GM19043 (cell line): ENCODE results near the gene TCEANC.

Experiments
- ATAC-seq: cut with Tn5 transposase; IDR thresholded peaks from one replicate; pipeline ENCODE4 v1.9.1; 2021; ENCODE audit warnings: low read depth; ENCODE audit not compliant: unreplicated experiment

Gene TCEANC

GRCh38 chrX:13690836-13691235 lies 37.9 kb downstream of the TCEANC start:
- no peak for ATAC-seq

- no peak for ATAC-seq
Observed at GRCh38 chrX:13691841-13692371, 39.0 kb downstream of the TCEANC start.

- ATAC-seq: no peak
Observed at GRCh38 chrX:13692771-13693231, 39.9 kb downstream of the TCEANC start.

GRCh38 chrX:13693341-13693961 lies 40.5 kb downstream of the TCEANC start:
- ATAC-seq: no peak

- no peak for ATAC-seq
Observed at GRCh38 chrX:13694359-13694758, 41.4 kb downstream of the TCEANC start.

- no peak for ATAC-seq
Observed at GRCh38 chrX:13694983-13695382, 42.0 kb downstream of the TCEANC start.

GRCh38 chrX:13695601-13696115 lies 42.7 kb downstream of the TCEANC start:
- no peak for ATAC-seq

GRCh38 chrX:13697455-13697854 lies 44.5 kb downstream of the TCEANC start:
- peak; percentile 52 for ATAC-seq

- ATAC-seq: peak; percentile 9
Observed at GRCh38 chrX:13697976-13698375, 45.0 kb downstream of the TCEANC start.

- ATAC-seq: no peak
Observed at GRCh38 chrX:13698432-13698831, 45.5 kb downstream of the TCEANC start.

GRCh38 chrX:13699183-13699826 lies 46.4 kb downstream of the TCEANC start:
- ATAC-seq: peak; percentile 41

- ATAC-seq: no peak
Observed at GRCh38 chrX:13700380-13700779, 47.4 kb downstream of the TCEANC start.

GRCh38 chrX:13702111-13702789 lies 49.3 kb downstream of the TCEANC start:
- no peak for ATAC-seq

GRCh38 chrX:13703135-13703534 lies 50.2 kb downstream of the TCEANC start:
- no peak for ATAC-seq

- no peak for ATAC-seq
Observed at GRCh38 chrX:13703589-13703988, 50.6 kb downstream of the TCEANC start.

- ATAC-seq: no peak
Observed at GRCh38 chrX:13711141-13711540, 58.2 kb downstream of the TCEANC start.
